Ovary (tissue), 3 donors: ENCODE measurements around the gene SMIM1.

ENCODE experiments used
- EP300 ChIP-seq: sonication (generic); formaldehyde crosslinking; IDR thresholded peaks from one replicate; pipeline ENCODE4 v1.6.1; 2017; ENCODE audit warnings: antibody characterized with exemption
- POLR2A ChIP-seq: fragments of 450-650 bp; IDR thresholded peaks from one replicate; pipeline ENCODE4 v1.6.1; 2017; ENCODE audit warnings: antibody characterized with exemption, mild to moderate bottlenecking, moderate library complexity
- TF ChIP-seq, protein P1 (sequence below), 3 donors: fragments of 450-650 bp in 2 of 3; fragments of 200-600 bp in 1 of 3; IDR thresholded peaks; one replicate each; pipeline versions ENCODE4 v1.5.1 to v1.8.0; 2016 to 2022; ENCODE audit warnings: antibody characterized with exemption in 3 of 3, mild to moderate bottlenecking in 1 of 3
- donor health status: DM: no; HTN: no; CAD: no.

GRCh38 chr1:3814771-3815561, 42.4 kb downstream of the SMIM1 start:
- TF ChIP-seq, protein P1, sequence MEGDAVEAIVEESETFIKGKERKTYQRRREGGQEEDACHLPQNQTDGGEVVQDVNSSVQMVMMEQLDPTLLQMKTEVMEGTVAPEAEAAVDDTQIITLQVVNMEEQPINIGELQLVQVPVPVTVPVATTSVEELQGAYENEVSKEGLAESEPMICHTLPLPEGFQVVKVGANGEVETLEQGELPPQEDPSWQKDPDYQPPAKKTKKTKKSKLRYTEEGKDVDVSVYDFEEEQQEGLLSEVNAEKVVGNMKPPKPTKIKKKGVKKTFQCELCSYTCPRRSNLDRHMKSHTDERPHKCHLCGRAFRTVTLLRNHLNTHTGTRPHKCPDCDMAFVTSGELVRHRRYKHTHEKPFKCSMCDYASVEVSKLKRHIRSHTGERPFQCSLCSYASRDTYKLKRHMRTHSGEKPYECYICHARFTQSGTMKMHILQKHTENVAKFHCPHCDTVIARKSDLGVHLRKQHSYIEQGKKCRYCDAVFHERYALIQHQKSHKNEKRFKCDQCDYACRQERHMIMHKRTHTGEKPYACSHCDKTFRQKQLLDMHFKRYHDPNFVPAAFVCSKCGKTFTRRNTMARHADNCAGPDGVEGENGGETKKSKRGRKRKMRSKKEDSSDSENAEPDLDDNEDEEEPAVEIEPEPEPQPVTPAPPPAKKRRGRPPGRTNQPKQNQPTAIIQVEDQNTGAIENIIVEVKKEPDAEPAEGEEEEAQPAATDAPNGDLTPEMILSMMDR (IDR thresholded peaks at IDR 0.05): no peak
- TF ChIP-seq POLR2A (no peak), EP300 (no peak)
